Prostate gland (tissue), 2 donors: ENCODE results near the gene TMEM63C. TPM values are rescaled to one million over a fixed set of nuclear protein-coding genes. Genes with fewer than 3 reads are reported as not detected.

Experiments
- DNase-seq: peaks from one replicate; pipeline ENCODE4 v3.0.0-alpha.2; 2019; ENCODE audit warnings: low spot score
- H3K27ac ChIP-seq, 2 donors: fragments of 200-600 bp; sonication (generic); 2 replicates each; pipeline ENCODE4 v1.5.1; 2017 to 2019
- H3K27me3 ChIP-seq: fragments of 200-600 bp; sonication (generic); replicated peaks from 2 replicates; pipeline ENCODE4 v1.5.1; 2019; ENCODE audit not compliant: insufficient read depth
- H3K36me3 ChIP-seq, 2 donors: fragments of 200-600 bp; sonication (generic); 1 replicate in 1 of 2; 2 replicates in 1 of 2; pipeline versions ENCODE4 v1.5.1 to v1.8.1; 2017 to 2019
- H3K4me1 ChIP-seq: fragments of 200-600 bp; sonication (generic); replicated peaks from 2 replicates; pipeline ENCODE4 v1.5.1; 2019
- H3K4me3 ChIP-seq, 2 donors: fragments of 200-600 bp; sonication (generic); 2 replicates each; pipeline ENCODE4 v1.5.1; 2017 to 2019
- H3K9me3 ChIP-seq: fragments of 200-600 bp; sonication (generic); 2 replicates; pipeline ENCODE4 v1.5.1; 2017
- CTCF ChIP-seq, 4 experiments: fragments of 200-600 bp in 2 of 4; fragments of 450-650 bp in 2 of 4; sonication (generic) in 2 of 4; IDR thresholded peaks; 1 replicate in 3 of 4; 2 replicates in 1 of 4; pipeline ENCODE4 v1.5.1; 2016 to 2019; ENCODE audit warnings: antibody characterized with exemption in 4 of 4, mild to moderate bottlenecking in 2 of 4, moderate library complexity in 2 of 4
- POLR2A ChIP-seq: fragments of 450-650 bp; IDR thresholded peaks from one replicate; pipeline ENCODE4 v1.6.1; 2016; ENCODE audit warnings: antibody characterized with exemption, mild to moderate bottlenecking
- POLR2AphosphoS5 ChIP-seq: sonication (generic); formaldehyde crosslinking; IDR thresholded peaks from one replicate; pipeline ENCODE4 v1.6.1; 2017; ENCODE audit warnings: antibody characterized with exemption
- WGBS: methylation state at CpG from one replicate; pipeline ENCODE4 v1.1.5; 2018; 5-methylcytosine and 5-hydroxymethylcytosine counted together
- intact Hi-C: fragments of 100-400 bp; cut with DNase I; formaldehyde crosslinking; loops from one replicate; pipeline ENCODE4 v1.14.2; 2022
- total RNA-seq, 2 donors: library from RNA; depleted of rRNA; stranded (reverse); fragments of >200 nt; gene quantifications; one replicate each; pipeline ENCODE4 v1.1.0, GENCODE V29; 2016

Gene TMEM63C
- total RNA-seq, 2 donors from 2014 or later = 2.0 to 7.8 TPM

GRCh38 chr14:77230914-77231313, 49.3 kb downstream of the TMEM63C start:
- intact Hi-C loops = no loop called here
- H3K4me3 ChIP-seq = no peak overlapping the region
- H3K27me3 ChIP-seq = no peaks in the 10 kb centered on the region
- H3K9me3 ChIP-seq = no peaks in the 10 kb centered on the region
- TF ChIP-seq POLR2A = no peak
- TF ChIP-seq POLR2AphosphoS5 = no peak
- no peak for TF ChIP-seq CTCF (IDR thresholded peaks at IDR 0.05)
- no peak overlapping the region for H3K27ac ChIP-seq
- H3K36me3 ChIP-seq = no peaks in the 10 kb centered on the region
- WGBS = 96% methylated on average over 2 of the region's 2 CpGs
- H3K4me1 ChIP-seq = no peaks in the 10 kb centered on the region
- DNase-seq = no peak

GRCh38 chr14:77231721-77232120, 50.1 kb downstream of the TMEM63C start:
- intact Hi-C loops = no loop called here
- WGBS = 56% methylated on average over 3 of the region's 3 CpGs
- Histone ChIP-seq H3K4me3 (no peak overlapping the region), H3K4me1 (no peaks in the 10 kb centered on the region), H3K27ac (no peak overlapping the region), H3K9me3 (no peaks in the 10 kb centered on the region), H3K36me3 (no peaks in the 10 kb centered on the region), H3K27me3 (no peaks in the 10 kb centered on the region)
- DNase-seq = no peak
- TF ChIP-seq CTCF (IDR thresholded peaks at IDR 0.05) = no peak
- no peak for TF ChIP-seq POLR2A
- TF ChIP-seq POLR2AphosphoS5 = no peak

GRCh38 chr14:77236814-77237213, 55.2 kb downstream of the TMEM63C start:
- no peaks in the 10 kb centered on the region for H3K4me1 ChIP-seq
- H3K27ac ChIP-seq = no peak overlapping the region
- no peaks in the 10 kb centered on the region for H3K27me3 ChIP-seq
- H3K4me3 ChIP-seq = no peak overlapping the region
- WGBS = 56% methylated on average over 7 of the region's 7 CpGs
- intact Hi-C loops = no loop called here
- no peak for DNase-seq
- TF ChIP-seq POLR2A (no peak), POLR2AphosphoS5 (no peak), CTCF (IDR thresholded peaks at IDR 0.05) (no peak)
- H3K9me3 ChIP-seq = no peaks in the 10 kb centered on the region
- H3K36me3 ChIP-seq = no peaks in the 10 kb centered on the region

GRCh38 chr14:77238356-77238755, 56.8 kb downstream of the TMEM63C start:
- Histone ChIP-seq H3K27ac (no peak overlapping the region), H3K9me3 (no peaks in the 10 kb centered on the region), H3K36me3 (no peaks in the 10 kb centered on the region), H3K4me1 (no peaks in the 10 kb centered on the region), H3K4me3 (no peak overlapping the region), H3K27me3 (no peaks in the 10 kb centered on the region)
- TF ChIP-seq CTCF (IDR thresholded peaks at IDR 0.05) (no peak), POLR2AphosphoS5 (no peak), POLR2A (no peak)
- intact Hi-C loops = no loop called here
- DNase-seq = no peak
- WGBS = 89% methylated on average over 3 of the region's 3 CpGs

- no peak overlapping the region for H3K4me3 ChIP-seq
- no peaks in the 10 kb centered on the region for H3K9me3 ChIP-seq
- no peaks in the 10 kb centered on the region for H3K4me1 ChIP-seq
- 68% methylated on average over 4 of the region's 4 CpGs for WGBS
- no peak overlapping the region for H3K27ac ChIP-seq
- no peak for TF ChIP-seq CTCF (IDR thresholded peaks at IDR 0.05)
- no peak for TF ChIP-seq POLR2AphosphoS5
- H3K36me3 ChIP-seq = no peaks in the 10 kb centered on the region
- intact Hi-C loops = no loop called here
- DNase-seq = no peak
- H3K27me3 ChIP-seq = no peaks in the 10 kb centered on the region
These were observed 57.4 kb downstream of the TMEM63C start for GRCh38 chr14:77238996-77239395.
